Measurements from ENCODE around the gene BRPF1. TPM values are rescaled to one million over a fixed set of nuclear protein-coding genes. Genes with fewer than 3 reads are reported as not detected.

BRPF1 gene
- total RNA-seq, 2 donors from 2014 or later = 14.0 to 15.9 TPM

Other genes starting within 250 kb of the BRPF1 start
- gene LHFPL4, start 177.9 kb upstream of the BRPF1 start, total RNA-seq = under 1 TPM; 0.70 to 0.73 TPM
- gene MTMR14, start 82.2 kb upstream of the BRPF1 start, total RNA-seq = 10 to 100 TPM; 38.1 to 44.5 TPM
- not detected for gene CPNE9, start 27.9 kb upstream of the BRPF1 start, total RNA-seq
- gene OGG1, start 18.2 kb downstream of the BRPF1 start, total RNA-seq = 10 to 100 TPM; 23.8 to 25.0 TPM
- 10 to 100 TPM in 1 of 2 donors, 1 to 10 TPM in 1; 8.2 to 10.9 TPM for gene CAMK1, start 38.2 kb downstream of the BRPF1 start, total RNA-seq
- gene TADA3, start 60.7 kb downstream of the BRPF1 start, total RNA-seq = 10 to 100 TPM; 54.1 to 67.0 TPM
- gene ARPC4, start 61.3 kb downstream of the BRPF1 start, total RNA-seq = 100 to 1,000 TPM; 215 to 222 TPM
- 10 to 100 TPM; 40.2 to 47.1 TPM for gene TTLL3, start 78.5 kb downstream of the BRPF1 start, total RNA-seq
- gene RPUSD3, start 112.3 kb downstream of the BRPF1 start, total RNA-seq = 10 to 100 TPM; 27.3 to 29.9 TPM
- gene CIDEC, start 148.5 kb downstream of the BRPF1 start, total RNA-seq = 10 to 100 TPM; 24.6 to 26.2 TPM
- gene JAGN1, start 158.9 kb downstream of the BRPF1 start, total RNA-seq = 10 to 100 TPM; 40.9 to 41.7 TPM
- 10 to 100 TPM; 87.3 to 88.7 TPM for gene IL17RE, start 171.1 kb downstream of the BRPF1 start, total RNA-seq
- gene IL17RC, start 185.4 kb downstream of the BRPF1 start, total RNA-seq = 10 to 100 TPM; 33.4 to 37.8 TPM
- 10 to 100 TPM; 18.8 to 23.8 TPM for gene CRELD1, start 202.1 kb downstream of the BRPF1 start, total RNA-seq
- 1 to 10 TPM; 1.1 to 1.2 TPM for gene PRRT3, start 220.7 kb downstream of the BRPF1 start, total RNA-seq

Data from left colon (tissue), 2 donors.